Measurements from ENCODE around the gene CD37. TPM values are rescaled to one million over a fixed set of nuclear protein-coding genes. Genes with fewer than 3 reads are reported as not detected.

CD37 gene
- total and polyA plus RNA-seq, 10 of the 15 experiments (the other 5 are each of a cell fraction or from before 2014, with no cell fraction given) = 34.1 to 359 (median 108) TPM

DNA sequence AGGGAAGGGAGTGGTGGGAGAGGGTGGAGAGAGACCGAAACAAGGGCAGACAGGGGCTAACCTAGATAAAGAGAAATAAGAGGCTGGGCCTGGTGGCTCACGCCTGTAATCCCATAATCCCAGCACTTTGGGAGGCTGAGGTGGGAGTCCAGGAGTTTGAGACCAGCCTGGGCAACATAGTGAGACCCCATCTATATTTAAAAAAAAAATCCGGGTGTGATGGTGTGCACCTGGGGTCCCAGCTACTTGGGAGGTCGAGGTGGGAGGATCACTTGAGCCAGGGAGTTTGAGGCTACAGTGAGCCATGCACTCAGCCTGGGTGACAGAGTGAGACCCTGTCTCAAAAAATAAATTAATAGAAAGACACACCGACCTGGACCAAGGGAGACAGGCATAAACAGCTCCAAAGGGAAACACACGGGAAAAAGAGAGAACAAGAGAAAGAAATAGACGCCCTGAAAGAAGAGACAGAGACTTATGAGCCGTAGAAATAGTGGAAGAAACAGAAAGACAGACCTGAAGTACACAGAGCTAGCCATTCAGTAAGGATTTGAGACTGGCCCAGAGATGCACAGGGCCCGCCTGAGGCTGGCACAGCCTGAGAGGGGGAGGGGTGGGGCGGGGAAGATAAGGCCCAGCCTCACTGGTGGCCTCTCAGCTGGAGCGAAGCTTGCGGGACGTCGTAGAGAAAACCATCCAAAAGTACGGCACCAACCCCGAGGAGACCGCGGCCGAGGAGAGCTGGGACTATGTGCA, 2.2 kb downstream of the CD37 start:
- RAD21 ChIA-PET (ENCODE audit: unreplicated experiment) = interaction anchor here (1.5 kb wide), 1 partner anchor 112 kb away, joined by 4 read pairs; no protein-coding TSS in a partner anchor
- TF ChIP-seq SMAD5 (IDR thresholded peaks at IDR 0.05; ENCODE audit: low read depth) (no peak), BMI1 (IDR thresholded peaks at IDR 0.05; ENCODE audit: borderline replicate concordance) (no peak), SREBF1 (IDR thresholded peaks at IDR 0.05; ENCODE audit: low read length) (no peak), BCL3 (IDR thresholded peaks at IDR 0.05; ENCODE audit: borderline replicate concordance, insufficient read depth, low read depth, low read length, poor library complexity, severe bottlenecking) (no peak), KAT2A (conservative IDR thresholded peaks at IDR 0.05; ENCODE audit: control insufficient read depth, low read depth, low read length) (no peak), BCL11A (IDR thresholded peaks at IDR 0.05; ENCODE audit: low read depth, low read length) (no peak)
- WGBS (ENCODE audit: insufficient coverage, insufficient replicate concordance, low lambda C conversion rate, missing lambda C conversion rate) = 91% methylated on average over 18 of the region's 19 CpGs
- SMC1A ChIA-PET (ENCODE audit: uncharacterized antibody, unreplicated experiment) = interaction anchor here (0.9 to 1.4 kb wide), 2 partner anchors 22 to 151 kb away, joined by 3 read pairs; no protein-coding TSS in a partner anchor
- intact Hi-C loops (cut with micrococcal nuclease; ENCODE audit: unreplicated experiment) = no loop called here
- FAIRE-seq (no peak), ATAC-seq (no peak), DNase-seq (ENCODE audit: low read depth, low spot score) (no peak)
- no peak overlapping the region; the same call in 1 of the 2 replicates for H3K9ac ChIP-seq (ENCODE audit: control insufficient read depth, insufficient read depth, low read length)
- peaks cover 0 to 3% of the 10 kb centered on the region in 2 experiments; a peak in 1 of 4 replicates for H3K36me3 ChIP-seq (ENCODE audit: control insufficient read depth in 2 of 2, insufficient read depth in 2 of 2, low read length in 1 of 2)
- CTCF ChIA-PET = interaction anchor here (0.6 to 2.6 kb wide), 5 partner anchors 9 to 134 kb away, joined by 4 to 15 read pairs (median 4); no protein-coding TSS in a partner anchor
- H3K9me3 ChIP-seq (replicated peaks; ENCODE audit: control insufficient read depth, insufficient read depth, low read length) = no peaks in the 10 kb centered on the region
- POLR2A ChIA-PET = interaction anchor here (0.6 to 3.5 kb wide), 4 partner anchors 11 to 344 kb away, joined by 3 to 24 read pairs (median 6); partner anchors contain the start of genes ALDH16A1, GYS1, PIH1D1 and RUVBL2
- H3K4me3 ChIP-seq = peak overlapping the region; percentile 86
- no peak overlapping the region for H2AFZ ChIP-seq (ENCODE audit: control insufficient read depth, low read depth, low read length)
- in situ Hi-C loops (cut with MboI) = no loop called here
- no peaks in the 10 kb centered on the region for H4K20me1 ChIP-seq (ENCODE audit: control insufficient read depth, insufficient read depth)
- H3K4me1 ChIP-seq (ENCODE audit: control insufficient read depth, insufficient read depth, low read length) = peaks cover 50% of the 10 kb centered on the region
- BruUV-seq (replicated peaks) = no TSS peak
- H3K27me3 ChIP-seq (replicated peaks in 1 of 2; ENCODE audit: control insufficient read depth in 2 of 2, insufficient read depth in 2 of 2, low read length in 1 of 2) = no peaks in the 10 kb centered on the region
- peak overlapping the region; percentile 99 for H3K4me2 ChIP-seq (ENCODE audit: control insufficient read depth, insufficient read depth)
- 0 out of 2 replicates have a peak overlapping the region, but pooled peaks have one; percentile 98 for H3K27ac ChIP-seq (ENCODE audit: control insufficient read depth, insufficient read depth)
- H3K79me2 ChIP-seq (ENCODE audit: control insufficient read depth, insufficient read depth, low read length) = peaks cover 43% of the 10 kb centered on the region

Measured in GM12878 (cell line).